Omental fat pad (tissue), 4 donors: ENCODE measurements around the gene APBB1IP. TPM values are rescaled to one million over a fixed set of nuclear protein-coding genes. Genes with fewer than 3 reads are reported as not detected.

ENCODE experiments used
- ATAC-seq: fragments of 150-250 bp; one replicate; pipeline ENCODE4 v1.9.1; 2016; ENCODE audit warnings: mild to moderate bottlenecking, moderate library complexity; ENCODE audit not compliant: low FRiP score
- DNase-seq: peaks from one replicate; pipeline ENCODE4 v3.0.0-alpha.2; 2019; ENCODE audit warnings: low spot score
- total RNA-seq, 4 donors: library from RNA; depleted of rRNA; stranded (reverse); fragments of >200 nt; gene quantifications; one replicate each; pipeline ENCODE4 v1.1.0, GENCODE V29; 2016
- TF ChIP-seq, protein P1 (sequence below), 3 donors: fragments of 450-650 bp; IDR thresholded peaks; one replicate each; pipeline ENCODE4 v1.5.1; 2016 to 2017; ENCODE audit warnings: antibody characterized with exemption in 3 of 3, mild to moderate bottlenecking in 3 of 3, moderate library complexity in 2 of 3

Gene APBB1IP
- total RNA-seq, 4 donors from 2014 or later, result 8.5 to 23.5 (median 20.5) TPM

DNA sequence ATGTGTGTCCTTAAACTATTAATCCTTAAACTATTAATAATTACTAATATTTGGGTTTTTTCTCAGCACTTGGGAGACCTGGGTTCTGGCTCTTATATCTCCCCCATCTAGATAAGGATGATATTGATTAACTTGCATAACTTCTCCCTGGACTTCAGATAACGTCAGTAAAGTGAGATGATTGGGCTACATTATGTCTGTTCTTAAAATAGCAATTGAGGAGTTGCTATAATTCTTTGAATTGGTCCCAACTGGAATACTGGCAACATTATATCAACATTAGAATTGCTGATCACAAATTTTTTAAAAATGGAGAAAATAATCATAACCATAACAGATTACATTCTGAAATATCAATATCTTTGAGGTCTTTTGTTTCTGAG is 1.9 kb downstream of the APBB1IP start:
- no peak for DNase-seq
- ATAC-seq, result no peak

DNA sequence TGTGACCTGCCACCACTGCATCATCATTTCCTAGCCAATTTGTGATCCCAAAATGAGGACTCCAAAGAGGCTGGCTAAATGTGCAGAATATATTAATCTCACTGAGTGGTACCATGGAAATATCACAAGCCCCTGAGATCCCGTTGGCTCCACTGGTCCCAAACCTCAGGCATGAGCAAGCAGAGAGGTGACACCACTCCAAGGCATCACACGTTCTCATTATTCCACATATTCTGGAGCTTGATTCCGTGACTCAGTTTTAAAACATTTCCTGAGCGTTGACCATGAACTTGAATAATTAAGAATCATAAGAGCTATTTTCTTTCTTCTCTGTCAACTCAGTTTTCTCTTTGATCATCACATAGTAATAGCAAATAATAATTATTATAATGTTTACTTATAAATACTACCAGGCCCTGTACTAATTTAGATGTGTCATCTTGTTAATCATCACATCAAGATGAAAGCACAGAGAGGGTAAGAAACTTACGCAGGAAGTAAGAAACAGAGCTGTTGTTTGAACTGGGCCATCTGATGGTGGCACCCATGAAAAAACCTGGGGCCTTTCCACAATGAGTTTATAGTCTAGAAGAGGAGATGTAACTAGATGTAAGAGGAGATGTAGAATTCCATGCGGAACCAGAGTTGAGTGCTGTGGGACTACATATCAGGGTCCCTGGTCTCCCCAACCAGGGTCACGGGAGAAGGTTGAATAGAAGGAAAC is 3.5 kb downstream of the APBB1IP start:
- no peak for DNase-seq
- TF ChIP-seq, protein P1, sequence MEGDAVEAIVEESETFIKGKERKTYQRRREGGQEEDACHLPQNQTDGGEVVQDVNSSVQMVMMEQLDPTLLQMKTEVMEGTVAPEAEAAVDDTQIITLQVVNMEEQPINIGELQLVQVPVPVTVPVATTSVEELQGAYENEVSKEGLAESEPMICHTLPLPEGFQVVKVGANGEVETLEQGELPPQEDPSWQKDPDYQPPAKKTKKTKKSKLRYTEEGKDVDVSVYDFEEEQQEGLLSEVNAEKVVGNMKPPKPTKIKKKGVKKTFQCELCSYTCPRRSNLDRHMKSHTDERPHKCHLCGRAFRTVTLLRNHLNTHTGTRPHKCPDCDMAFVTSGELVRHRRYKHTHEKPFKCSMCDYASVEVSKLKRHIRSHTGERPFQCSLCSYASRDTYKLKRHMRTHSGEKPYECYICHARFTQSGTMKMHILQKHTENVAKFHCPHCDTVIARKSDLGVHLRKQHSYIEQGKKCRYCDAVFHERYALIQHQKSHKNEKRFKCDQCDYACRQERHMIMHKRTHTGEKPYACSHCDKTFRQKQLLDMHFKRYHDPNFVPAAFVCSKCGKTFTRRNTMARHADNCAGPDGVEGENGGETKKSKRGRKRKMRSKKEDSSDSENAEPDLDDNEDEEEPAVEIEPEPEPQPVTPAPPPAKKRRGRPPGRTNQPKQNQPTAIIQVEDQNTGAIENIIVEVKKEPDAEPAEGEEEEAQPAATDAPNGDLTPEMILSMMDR (IDR thresholded peaks at IDR 0.05), result no peak
- ATAC-seq, result no peak

More for the DNA sequence above, 1.9 kb downstream of the APBB1IP start:
- TF ChIP-seq, protein P1 (IDR thresholded peaks at IDR 0.05), result no peak

DNA sequence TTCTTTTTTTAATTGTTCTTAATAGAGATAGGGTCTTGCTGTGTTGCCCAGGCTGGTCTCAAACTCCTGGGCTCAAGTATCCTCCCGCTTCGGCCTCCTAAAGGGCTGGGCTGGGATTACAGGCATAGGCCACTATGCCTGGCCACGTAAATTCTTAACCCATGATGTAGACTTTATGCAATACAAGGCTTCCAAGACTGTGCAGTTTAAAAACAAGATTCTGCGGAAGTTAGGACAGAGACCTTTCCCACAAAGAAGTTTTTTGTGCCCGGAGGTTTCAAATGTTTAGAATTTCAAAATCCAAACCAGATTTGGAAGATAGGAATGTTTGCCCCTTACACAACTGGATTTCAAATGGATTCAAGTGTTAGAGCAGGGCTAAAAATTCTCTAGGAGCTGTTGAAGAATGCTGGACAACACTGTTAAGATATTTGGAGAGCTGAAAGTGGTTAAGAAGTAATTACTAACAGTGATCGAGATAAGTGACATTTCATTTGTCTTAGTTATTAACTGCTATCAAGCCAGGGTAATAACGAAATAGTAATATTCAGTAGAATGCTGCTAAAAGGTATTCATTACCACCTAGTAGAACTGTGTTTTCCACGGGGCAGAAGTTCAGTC is 7.4 kb downstream of the APBB1IP start:
- TF ChIP-seq, protein P1 (IDR thresholded peaks at IDR 0.05), result no peak
- no peak for ATAC-seq
- no peak for DNase-seq

DNA sequence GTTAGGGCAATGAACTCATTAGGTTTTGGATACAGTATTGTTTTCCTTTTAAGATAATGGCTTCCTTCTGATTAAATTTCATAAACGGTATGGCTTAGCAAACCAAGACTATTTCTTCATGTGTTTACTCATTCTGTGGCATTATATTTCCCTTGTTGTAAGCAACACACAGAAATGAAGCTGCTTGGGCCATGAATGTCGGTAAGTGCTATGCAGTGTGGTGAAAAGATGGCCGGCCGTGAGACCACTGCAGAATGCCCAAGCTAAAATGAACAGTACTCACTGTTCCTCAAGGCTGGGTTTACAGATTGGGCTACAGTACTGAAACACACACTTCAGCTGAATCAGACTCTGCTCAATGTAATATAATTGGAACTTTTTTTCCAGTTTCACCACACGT is 8.1 kb downstream of the APBB1IP start:
- TF ChIP-seq, protein P1 (IDR thresholded peaks at IDR 0.05), result no peak
- ATAC-seq, result no peak
- DNase-seq, result no peak

DNA sequence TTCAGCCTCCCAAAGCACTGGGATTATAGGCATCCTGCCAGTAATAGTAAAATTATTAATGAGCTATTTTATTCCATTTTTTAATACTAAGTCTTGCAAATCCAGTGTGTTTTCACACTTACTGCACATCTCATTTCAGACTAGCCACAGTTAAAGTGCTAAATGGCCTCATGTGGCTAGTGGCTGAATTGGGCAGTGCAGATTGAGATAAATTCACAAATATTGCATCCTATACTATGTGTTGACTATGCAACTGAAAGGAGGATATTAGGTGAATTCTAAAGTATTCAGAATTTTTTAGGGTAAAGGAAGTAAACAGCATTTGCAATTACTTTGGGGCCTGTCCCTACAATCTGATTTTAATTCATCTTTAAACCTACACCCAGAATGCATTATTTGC is 10.2 kb downstream of the APBB1IP start:
- DNase-seq (no peak), ATAC-seq (no peak)
- TF ChIP-seq, protein P1 (IDR thresholded peaks at IDR 0.05), result no peak

DNA sequence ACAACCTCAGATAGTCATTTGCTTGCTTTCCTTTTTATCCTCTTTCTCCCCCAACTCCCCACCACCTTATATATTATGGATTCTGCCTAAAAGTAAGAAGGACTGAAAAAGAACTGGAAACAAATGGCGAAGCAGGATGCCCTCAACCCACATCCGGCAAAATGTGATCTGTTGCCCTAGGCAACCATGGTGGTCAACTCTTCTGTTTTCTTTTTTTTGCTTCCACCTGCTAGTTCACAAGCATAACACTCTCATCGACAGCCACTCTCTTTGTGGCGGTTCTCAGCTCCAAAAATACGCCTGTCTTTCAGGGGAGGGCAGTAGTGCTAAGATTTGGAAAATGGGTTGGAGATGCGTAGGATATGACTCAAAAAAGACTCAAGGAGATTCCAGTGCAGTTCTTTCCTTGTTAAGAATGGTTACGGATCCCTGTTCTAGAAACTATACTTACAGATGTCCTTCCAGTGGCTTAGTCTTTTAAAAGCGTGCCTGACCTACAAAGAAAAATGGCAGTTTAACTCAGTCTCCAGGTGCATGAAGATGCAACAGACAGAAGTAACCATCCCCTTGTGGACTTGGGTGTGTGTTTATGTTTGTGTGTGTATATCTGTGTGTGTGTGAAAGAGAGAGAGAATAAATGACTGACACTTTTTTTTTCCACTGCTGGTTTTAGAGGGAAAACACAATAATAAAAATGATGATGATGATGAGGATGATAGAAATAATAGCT is 10.7 kb downstream of the APBB1IP start:
- TF ChIP-seq, protein P1 (IDR thresholded peaks at IDR 0.05), result no peak
- no peak for DNase-seq
- no peak for ATAC-seq
